Thoracic aorta (tissue), 2 donors: Measurements from ENCODE around the gene ZNF547. TPM values are rescaled to one million over a fixed set of nuclear protein-coding genes. Genes with fewer than 3 reads are reported as not detected.

ENCODE experiments used
- ATAC-seq: fragments of 150-250 bp; one replicate; pipeline ENCODE4 v1.8.0; 2017; ENCODE audit warnings: low read depth; ENCODE audit not compliant: insufficient number of reproducible peaks, low FRiP score
- DNase-seq: peaks from one replicate; pipeline ENCODE4 v3.0.0-alpha.2; 2020; ENCODE audit warnings: low spot score
- H3K27ac ChIP-seq, 2 donors: fragments of 200-600 bp; sonication (generic); 1 replicate in 1 of 2; 2 replicates in 1 of 2; pipeline ENCODE4 v1.5.1; 2016; ENCODE audit warnings: mild to moderate bottlenecking in 2 of 2, moderate library complexity in 2 of 2
- H3K27me3 ChIP-seq: fragments of 200-600 bp; sonication (generic); replicated peaks from 2 replicates; pipeline ENCODE4 v1.6.0; 2016; ENCODE audit warnings: mild to moderate bottlenecking; ENCODE audit not compliant: insufficient read depth
- H3K36me3 ChIP-seq: fragments of 200-600 bp; sonication (generic); one replicate; pipeline ENCODE4 v1.5.1; 2016
- H3K4me1 ChIP-seq, 2 donors: fragments of 200-600 bp; sonication (generic); 1 replicate in 1 of 2; 2 replicates in 1 of 2; pipeline versions ENCODE4 v1.5.1 to v1.6.0; 2016; ENCODE audit warnings: low read depth in 2 of 2, mild to moderate bottlenecking in 1 of 2; ENCODE audit not compliant: control insufficient read depth in 1 of 2
- H3K4me3 ChIP-seq: fragments of 200-600 bp; sonication (generic); 2 replicates; pipeline ENCODE4 v1.5.1; 2016; ENCODE audit warnings: mild to moderate bottlenecking
- H3K9me3 ChIP-seq: fragments of 200-600 bp; sonication (generic); 2 replicates; pipeline ENCODE4 v1.5.1; 2016
- total RNA-seq, 2 donors: library from RNA; depleted of rRNA; stranded (reverse); fragments of >200 nt; gene quantifications; one replicate each; pipeline versions ENCODE4 v1.1.0 to v1.2.3, GENCODE V29; 2016
- TF ChIP-seq, protein P1 (sequence below): fragments of 200-600 bp; sonication (generic); IDR thresholded peaks from one replicate; pipeline ENCODE4 v1.5.1; 2019; ENCODE audit warnings: antibody characterized with exemption

The ZNF547 gene
- total RNA-seq, 2 donors from 2014 or later, result 0.68 to 3.4 TPM

DNA sequence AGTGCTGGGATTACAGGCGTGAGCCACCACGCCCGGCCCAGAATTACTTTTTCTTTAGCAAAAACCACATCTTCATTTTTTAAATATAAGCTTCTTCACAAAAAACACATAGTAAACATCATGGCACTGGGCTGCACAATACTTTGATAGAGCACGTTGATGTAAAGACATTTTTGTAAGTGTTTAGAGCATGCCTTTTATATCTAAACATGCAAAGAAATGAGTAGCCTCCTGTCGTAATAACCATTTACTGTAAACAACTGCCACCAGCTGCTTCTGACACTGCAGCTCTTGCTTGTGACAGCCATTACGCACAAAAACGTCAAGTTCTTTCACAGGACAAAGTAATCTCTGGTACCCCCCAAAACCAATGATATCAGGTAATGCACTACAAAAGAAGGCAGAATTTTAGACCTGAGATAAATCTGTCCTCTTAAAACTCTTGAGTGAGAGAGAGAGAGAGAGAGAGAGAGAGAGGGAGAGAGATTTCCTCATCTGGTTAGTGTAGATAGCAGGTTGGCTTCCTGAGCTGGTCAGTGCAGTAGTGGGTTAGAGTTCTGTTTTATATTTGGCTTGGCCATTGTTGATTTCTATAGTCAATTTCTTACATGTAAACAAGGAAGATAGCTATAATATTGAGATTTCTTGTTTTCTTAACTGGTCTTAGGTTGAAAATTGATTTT lies 19.6 kb downstream of the ZNF547 start:
- no peaks in the 10 kb centered on the region for H3K4me1 ChIP-seq
- ATAC-seq (no peak), DNase-seq (no peak)
- H3K9me3 ChIP-seq, result peaks cover 19% of the 10 kb centered on the region
- H3K27ac ChIP-seq, result no peak overlapping the region
- no peak overlapping the region for H3K4me3 ChIP-seq
- TF ChIP-seq, protein P1, sequence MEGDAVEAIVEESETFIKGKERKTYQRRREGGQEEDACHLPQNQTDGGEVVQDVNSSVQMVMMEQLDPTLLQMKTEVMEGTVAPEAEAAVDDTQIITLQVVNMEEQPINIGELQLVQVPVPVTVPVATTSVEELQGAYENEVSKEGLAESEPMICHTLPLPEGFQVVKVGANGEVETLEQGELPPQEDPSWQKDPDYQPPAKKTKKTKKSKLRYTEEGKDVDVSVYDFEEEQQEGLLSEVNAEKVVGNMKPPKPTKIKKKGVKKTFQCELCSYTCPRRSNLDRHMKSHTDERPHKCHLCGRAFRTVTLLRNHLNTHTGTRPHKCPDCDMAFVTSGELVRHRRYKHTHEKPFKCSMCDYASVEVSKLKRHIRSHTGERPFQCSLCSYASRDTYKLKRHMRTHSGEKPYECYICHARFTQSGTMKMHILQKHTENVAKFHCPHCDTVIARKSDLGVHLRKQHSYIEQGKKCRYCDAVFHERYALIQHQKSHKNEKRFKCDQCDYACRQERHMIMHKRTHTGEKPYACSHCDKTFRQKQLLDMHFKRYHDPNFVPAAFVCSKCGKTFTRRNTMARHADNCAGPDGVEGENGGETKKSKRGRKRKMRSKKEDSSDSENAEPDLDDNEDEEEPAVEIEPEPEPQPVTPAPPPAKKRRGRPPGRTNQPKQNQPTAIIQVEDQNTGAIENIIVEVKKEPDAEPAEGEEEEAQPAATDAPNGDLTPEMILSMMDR, result no peak
- H3K36me3 ChIP-seq, result peaks cover 6% of the 10 kb centered on the region
- no peaks in the 10 kb centered on the region for H3K27me3 ChIP-seq

DNA sequence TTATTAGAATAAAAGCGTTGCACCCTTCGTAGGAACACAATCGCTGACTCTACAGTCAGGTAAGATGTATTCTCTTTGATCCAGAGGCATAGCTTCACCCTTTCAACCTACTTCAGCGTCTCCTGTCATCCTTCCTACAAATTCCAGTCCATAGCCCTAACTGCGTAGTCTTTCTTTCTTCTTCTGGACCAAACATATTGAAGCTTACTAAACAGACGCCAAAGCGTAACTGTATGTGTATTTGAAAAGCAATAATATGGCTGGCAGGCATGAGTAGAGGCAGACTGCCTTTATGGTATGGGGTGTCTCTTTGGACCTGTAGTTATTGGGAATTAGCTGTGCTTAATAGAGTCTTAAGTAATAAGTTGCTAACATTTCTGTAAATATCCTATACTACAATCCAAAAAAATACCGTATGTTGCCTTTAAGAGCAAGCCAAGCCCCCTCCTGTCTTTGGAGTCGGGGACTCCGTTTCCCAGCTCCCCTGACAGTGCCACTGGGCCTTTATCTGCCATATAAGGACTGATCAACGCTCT lies 25.9 kb downstream of the ZNF547 start:
- Histone ChIP-seq H3K27me3 (no peaks in the 10 kb centered on the region), H3K27ac (peak overlapping the region; percentile 90 to 96), H3K9me3 (peaks cover 11% of the 10 kb centered on the region), H3K36me3 (peaks cover 11% of the 10 kb centered on the region), H3K4me1 (peaks cover 12 to 16% of the 10 kb centered on the region in 2 donors), H3K4me3 (peak overlapping the region; percentile 83)
- ATAC-seq (no peak), DNase-seq (no peak)
- TF ChIP-seq, protein P1, result no peak

DNA sequence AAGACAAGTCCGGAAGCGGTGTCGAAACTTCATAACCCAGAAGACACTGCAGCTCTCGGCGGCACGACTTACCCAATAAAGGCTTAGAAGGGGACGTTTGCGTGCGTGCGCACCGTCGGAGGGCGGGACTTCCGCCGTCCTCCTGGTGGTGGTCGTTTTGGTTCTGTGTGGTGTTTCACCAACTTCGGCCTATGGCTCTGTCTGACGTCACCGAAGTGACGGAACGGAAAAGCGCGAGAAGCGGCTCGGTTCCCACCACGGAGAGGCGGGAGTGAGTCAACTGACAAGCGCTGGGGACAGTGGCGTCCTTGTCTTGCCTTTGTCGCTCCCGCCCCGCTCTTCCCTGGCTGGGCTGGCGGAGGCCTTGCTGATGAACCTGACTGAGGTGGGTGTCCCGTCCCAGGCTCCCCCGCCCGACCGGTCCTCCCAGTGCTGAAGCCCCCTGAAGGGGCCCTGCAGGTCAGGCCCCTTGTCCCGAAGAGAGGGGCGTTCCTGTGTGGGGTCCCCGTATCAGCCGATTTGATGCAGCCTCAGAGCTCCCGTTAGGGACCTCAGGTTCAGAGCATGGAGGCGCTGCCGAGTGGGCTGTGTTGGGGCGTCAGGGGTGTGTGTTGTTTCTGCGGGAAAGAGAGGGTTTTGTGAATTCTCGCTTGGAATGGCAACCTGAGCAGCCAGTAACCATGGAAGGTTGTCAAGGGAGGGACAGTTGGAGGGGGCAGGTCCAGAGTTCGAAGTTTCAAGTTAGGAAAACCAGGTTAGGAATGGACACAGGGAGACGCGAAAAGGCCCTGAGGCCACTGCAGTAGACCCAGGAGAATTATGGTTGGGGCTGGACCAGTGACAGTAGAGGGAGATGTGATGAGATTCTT lies 26.6 kb downstream of the ZNF547 start, which contains the start of gene ZNF548:
ZNF548 (plus strand) TSS at position 125 of the 869 bp plus-strand sequence; CDS start at position 371, 246 bp downstream.
- TF ChIP-seq, protein P1, result peak; percentile 27
- Histone ChIP-seq H3K4me3 (peak within 1 kb of the TSS; percentile 83), H3K36me3 (peaks cover 14% of the 10 kb centered on the region), H3K27ac (peak within 1 kb of the TSS; percentile 90 to 96), H3K4me1 (peaks cover 12 to 16% of the 10 kb centered on the region in 2 donors), H3K9me3 (peaks cover 11% of the 10 kb centered on the region), H3K27me3 (no peaks in the 10 kb centered on the region)
- ATAC-seq (peak; percentile 98), DNase-seq (peak; percentile 97)

DNA sequence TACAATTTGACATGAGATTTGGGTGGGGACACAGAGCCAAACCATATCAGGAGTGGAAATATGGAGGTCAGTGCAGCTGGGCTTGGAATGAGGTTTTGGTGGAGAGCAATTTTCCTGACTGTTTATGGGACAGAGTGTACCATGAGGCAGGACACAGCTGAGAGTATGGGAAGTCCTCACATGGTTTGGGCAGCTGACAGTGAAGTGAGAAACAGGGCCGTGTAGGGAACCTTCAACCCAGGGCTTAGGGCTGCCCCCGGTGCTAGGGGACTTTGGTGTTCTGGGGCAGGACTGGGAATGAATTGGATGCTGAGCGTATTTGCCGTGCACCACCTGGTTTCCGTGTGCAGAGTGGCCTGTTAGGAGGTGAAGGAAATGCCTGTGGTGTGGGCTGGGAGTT lies 32.4 kb downstream of the ZNF547 start:
- Histone ChIP-seq H3K4me3 (no peak overlapping the region), H3K9me3 (peaks cover 58% of the 10 kb centered on the region), H3K4me1 (peaks cover under 1 to 3% of the 10 kb centered on the region in 2 donors), H3K27ac (no peak overlapping the region), H3K27me3 (no peaks in the 10 kb centered on the region), H3K36me3 (peaks cover 66% of the 10 kb centered on the region)
- TF ChIP-seq, protein P1, result no peak
- ATAC-seq (no peak), DNase-seq (no peak)

DNA sequence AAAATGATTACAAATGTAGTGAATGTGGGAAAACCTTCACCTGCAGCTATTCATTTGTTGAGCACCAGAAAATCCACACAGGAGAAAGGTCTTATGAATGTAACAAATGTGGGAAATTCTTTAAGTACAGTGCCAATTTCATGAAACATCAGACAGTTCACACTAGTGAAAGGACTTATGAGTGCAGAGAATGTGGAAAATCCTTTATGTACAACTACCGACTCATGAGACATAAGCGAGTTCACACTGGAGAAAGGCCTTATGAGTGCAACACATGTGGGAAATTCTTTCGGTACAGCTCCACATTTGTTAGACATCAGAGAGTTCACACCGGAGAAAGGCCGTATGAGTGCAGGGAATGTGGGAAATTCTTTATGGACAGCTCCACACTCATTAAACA lies 35.5 kb downstream of the ZNF547 start:
- Histone ChIP-seq H3K4me1 (no peaks in the 10 kb centered on the region), H3K27me3 (no peaks in the 10 kb centered on the region), H3K27ac (no peak overlapping the region), H3K4me3 (no peak overlapping the region), H3K9me3 (peaks cover 78% of the 10 kb centered on the region), H3K36me3 (peaks cover 60% of the 10 kb centered on the region)
- DNase-seq, result no peak
- TF ChIP-seq, protein P1, result no peak
- no peak for ATAC-seq
